HepG2 (cell line): ENCODE results near the gene PTCH1. TPM values are rescaled to one million over a fixed set of nuclear protein-coding genes. Genes with fewer than 3 reads are reported as not detected.

Experiments used
- ATAC-seq: fragments of 200-7000 bp; cut with Tn5 transposase; 3 replicates; pipeline ENCODE4 v1.9.1; 2020; ENCODE audit warnings: mild to moderate bottlenecking, moderate library complexity
- BruUV-seq: library from RNA; stranded (reverse); fragments of 400-500 nt; replicated peaks from 2 replicates; lab custom pipeline; 2021; lab: Mats Ljungman, UMichigan
- CTCF ChIA-PET: fragments of 300-600 bp; formaldehyde crosslinking; extraction: SDS; loops from one replicate; lab custom pipeline; 2021; ENCODE audit warnings: low total read pairs, inconsistent platforms, low intra/inter-chr PET ratio; lab: Yijun Ruan, JAX
- POLR2A ChIA-PET: fragments of 350-600 bp; sonication (Branson Sonifier 250); formaldehyde crosslinking; loops from one replicate; lab custom pipeline; 2020; ENCODE audit warnings: antibody characterized with exemption, inconsistent platforms; lab: Yijun Ruan, JAX
- DNase-seq: peaks from one replicate; pipeline ENCODE4 v3.0.0-alpha.2; 2015; ENCODE audit warnings: low spot score
- FAIRE-seq: peaks from 3 replicates; lab custom pipeline; 2011; peaks lifted over from hg19 to GRCh38; lab: Jason Lieb, UNC
- H2AFZ ChIP-seq: one replicate; pipeline ENCODE4 v1.6.1; 2011; ENCODE audit warnings: low read length, inconsistent platforms
- H3K27ac ChIP-seq: fragments of 300-600 bp; 3 replicates; pipeline ENCODE4 v1.8.0; 2011; ENCODE audit warnings: mixed run types, mild to moderate bottlenecking, mixed read lengths, low read length, inconsistent platforms; ENCODE audit not compliant: insufficient read depth; ENCODE audit errors: extremely low read length
- H3K27me3 ChIP-seq, 2 experiments: fragments of 200-600 bp in 1 of 2; 2 replicates in 1 of 2; 3 replicates in 1 of 2; pipeline versions ENCODE4 v1.6.0 to v1.8.0; 2011; ENCODE audit warnings: low read length in 2 of 2, mild to moderate bottlenecking in 2 of 2, moderate library complexity in 2 of 2, inconsistent platforms in 1 of 2; ENCODE audit not compliant: insufficient read depth in 2 of 2, control insufficient read depth in 1 of 2
- H3K36me3 ChIP-seq, 2 experiments: fragments of 200-600 bp in 1 of 2; replicated peaks in 1 of 2; 2 replicates in 1 of 2; 3 replicates in 1 of 2; pipeline versions ENCODE4 v1.5.1 to v1.8.0; 2011; ENCODE audit warnings: low read length in 2 of 2, inconsistent platforms in 1 of 2; ENCODE audit not compliant: insufficient read depth in 2 of 2, control insufficient read depth in 1 of 2
- H3K4me1 ChIP-seq: 2 replicates; pipeline ENCODE4 v1.5.1; 2012; ENCODE audit warnings: low read length, inconsistent platforms; ENCODE audit not compliant: insufficient read depth
- H3K4me2 ChIP-seq: 2 replicates; pipeline ENCODE4 v1.6.0; 2011; ENCODE audit warnings: low read depth, low read length, inconsistent platforms
- H3K4me3 ChIP-seq, 3 experiments: fragments of 200-600 bp in 1 of 3; sonication (generic), shearing (Covaris generic) in 1 of 3; replicated peaks in 1 of 3; 2 replicates each; pipeline ENCODE4 v1.5.1; 2011 to 2016; ENCODE audit warnings: low read length in 3 of 3, inconsistent platforms in 2 of 3, low read depth in 2 of 3, mild to moderate bottlenecking in 2 of 3, control low read depth in 1 of 3, mixed read lengths in 1 of 3; ENCODE audit not compliant: insufficient read depth in 1 of 3
- H3K79me2 ChIP-seq: one replicate; pipeline ENCODE4 v1.6.1; 2011; ENCODE audit warnings: low read length, inconsistent platforms; ENCODE audit not compliant: insufficient read depth
- H3K9ac ChIP-seq: 2 replicates; pipeline ENCODE4 v1.6.0; 2011; ENCODE audit warnings: mild to moderate bottlenecking, low read depth, low read length, inconsistent platforms; ENCODE audit not compliant: insufficient read depth
- H3K9me3 ChIP-seq: 2 replicates; pipeline ENCODE4 v1.5.1; 2012; ENCODE audit warnings: mild to moderate bottlenecking, low read length
- H4K20me1 ChIP-seq: 2 replicates; pipeline ENCODE4 v1.6.0; 2011; ENCODE audit warnings: inconsistent platforms, mild to moderate bottlenecking, low read length, moderate library complexity; ENCODE audit not compliant: insufficient read depth
- ASH2L ChIP-seq: fragments of 300-600, 200-600 bp; sonication (generic); IDR thresholded peaks from 2 replicates; pipeline ENCODE4 v1.7.0; 2017; ENCODE audit warnings: low read depth, mild to moderate bottlenecking, moderate library complexity, mixed read lengths, low read length; ENCODE audit not compliant: insufficient read length
- HNF4A ChIP-seq: sonication (generic); formaldehyde crosslinking; IDR thresholded peaks from 2 replicates; pipeline ENCODE4 v1.4.0; 2020; ENCODE audit warnings: missing genetic modification reagents
- KMT2A ChIP-seq: sonication (generic); formaldehyde crosslinking; IDR thresholded peaks from 2 replicates; pipeline ENCODE4 v1.4.0; 2020; ENCODE audit warnings: missing genetic modification reagents
- NPAS2 ChIP-seq: sonication (generic); formaldehyde crosslinking; IDR thresholded peaks from 2 replicates; pipeline ENCODE4 v1.8.0; 2022; ENCODE audit warnings: mild to moderate bottlenecking, missing genetic modification reagents, borderline replicate concordance
- REPIN1 ChIP-seq: sonication (generic); formaldehyde crosslinking; IDR thresholded peaks from 2 replicates; pipeline ENCODE4 v1.8.0; 2022; ENCODE audit warnings: missing genetic modification reagents, low read depth, mild to moderate bottlenecking, borderline replicate concordance
- SATB2 ChIP-seq: sonication (generic); formaldehyde crosslinking; IDR thresholded peaks from 2 replicates; pipeline ENCODE4 v1.5.0; 2020; ENCODE audit warnings: missing genetic modification reagents
- SKI ChIP-seq: fragments of 450-650 bp; IDR thresholded peaks from one replicate; pipeline ENCODE4 v1.6.1; 2018; ENCODE audit warnings: mild to moderate bottlenecking; ENCODE audit not compliant: partially characterized antibody
- SPEN ChIP-seq: sonication (generic); formaldehyde crosslinking; IDR thresholded peaks from 2 replicates; pipeline ENCODE4 v1.5.1; 2020; ENCODE audit warnings: low read depth, mild to moderate bottlenecking, missing genetic modification reagents
- SRY ChIP-seq: sonication (generic); formaldehyde crosslinking; IDR thresholded peaks from 2 replicates; pipeline ENCODE4 v1.8.0; 2022; ENCODE audit warnings: mild to moderate bottlenecking, missing genetic modification reagents
- YY1 ChIP-seq: IDR thresholded peaks from 2 replicates; pipeline ENCODE4 v1.6.1; 2011; ENCODE audit warnings: low read length, low read depth, moderate library complexity, mild to moderate bottlenecking; ENCODE audit not compliant: insufficient read depth, insufficient replicate concordance
- ZNF451 ChIP-seq: sonication (generic); formaldehyde crosslinking; IDR thresholded peaks from 2 replicates; pipeline ENCODE4 v1.5.0; 2020; ENCODE audit warnings: mild to moderate bottlenecking, missing genetic modification reagents
- ZNF670 ChIP-seq: sonication (generic); formaldehyde crosslinking; IDR thresholded peaks from 2 replicates; pipeline ENCODE4 v1.8.0; 2022; ENCODE audit warnings: mild to moderate bottlenecking, missing genetic modification reagents, borderline replicate concordance
- ZNF776 ChIP-seq: sonication (generic); formaldehyde crosslinking; IDR thresholded peaks from 2 replicates; pipeline ENCODE4 v1.4.0; 2020; ENCODE audit warnings: mild to moderate bottlenecking, missing genetic modification reagents
- ZSCAN21 ChIP-seq: sonication (generic); formaldehyde crosslinking; IDR thresholded peaks from 2 replicates; pipeline ENCODE4 v1.8.0; 2022; ENCODE audit warnings: mild to moderate bottlenecking, missing genetic modification reagents, moderate library complexity, borderline replicate concordance
- WGBS: methylation state at CpG from one replicate; pipeline ENCODE4 v1.1.6; 2017; ENCODE audit warnings: low lambda C conversion rate; 5-methylcytosine and 5-hydroxymethylcytosine counted together
- in situ Hi-C: cut with HindIII; loops from 2 replicates; pipeline ENCODE4 v1.10.0; 2017; ENCODE audit warnings: low pct_unique_long_range_greater_than_20kb; ENCODE audit not compliant: extremely low pct_ligation_motif_present
- intact Hi-C: fragments of 100-400 bp; cut with micrococcal nuclease; formaldehyde crosslinking; loops from one replicate; pipeline ENCODE4 v1.10.0; 2022; ENCODE audit not compliant: unreplicated experiment
- polyA plus RNA-seq, 8 experiments: library from polyadenylated mRNA; depleted of rRNA in 3 of 8; stranded (reverse) in 7 of 8; unstranded in 1 of 8; fragments of >200 nt; fragmentation: Illumina TruSeq in 4 of 8; extraction: Trizol in 4 of 8; gene quantifications; 2 replicates each; pipeline versions ENCODE4 v1.2.1 to v1.2.3, GENCODE V29; 2011 to 2016; ENCODE audit warnings: low read depth in 4 of 8, missing spikeins in 1 of 8, mixed read lengths in 1 of 8; ENCODE audit not compliant: insufficient read depth in 1 of 8
- total RNA-seq, 5 experiments: library from RNA; depleted of rRNA; stranded (reverse); fragments of >200 nt; fragmentation: Illumina TruSeq; extraction: Trizol; gene quantifications; 2 replicates each; pipeline ENCODE4 v1.2.3, GENCODE V29; 2016; ENCODE audit warnings: low read depth in 1 of 5
- TF ChIP-seq, protein P1 (sequence below): sonication (generic); formaldehyde crosslinking; IDR thresholded peaks from 2 replicates; pipeline ENCODE4 v1.4.0; 2020; ENCODE audit warnings: missing genetic modification reagents
- TF ChIP-seq, protein P2 (sequence below), 2 experiments: sonication (generic) in 1 of 2; formaldehyde crosslinking in 1 of 2; IDR thresholded peaks; 2 replicates each; pipeline versions ENCODE4 v1.4.0 to v1.6.1; 2018 to 2020; ENCODE audit warnings: missing genetic modification reagents in 2 of 2, borderline replicate concordance in 1 of 2, low read depth in 1 of 2, mild to moderate bottlenecking in 1 of 2, missing biosample characterization in 1 of 2

Gene PTCH1
- total and polyA plus RNA-seq, 2 of the 13 experiments (the other 11 are each of a cell fraction or from before 2014, with no cell fraction given): 2.8 to 3.9 TPM

DNA sequence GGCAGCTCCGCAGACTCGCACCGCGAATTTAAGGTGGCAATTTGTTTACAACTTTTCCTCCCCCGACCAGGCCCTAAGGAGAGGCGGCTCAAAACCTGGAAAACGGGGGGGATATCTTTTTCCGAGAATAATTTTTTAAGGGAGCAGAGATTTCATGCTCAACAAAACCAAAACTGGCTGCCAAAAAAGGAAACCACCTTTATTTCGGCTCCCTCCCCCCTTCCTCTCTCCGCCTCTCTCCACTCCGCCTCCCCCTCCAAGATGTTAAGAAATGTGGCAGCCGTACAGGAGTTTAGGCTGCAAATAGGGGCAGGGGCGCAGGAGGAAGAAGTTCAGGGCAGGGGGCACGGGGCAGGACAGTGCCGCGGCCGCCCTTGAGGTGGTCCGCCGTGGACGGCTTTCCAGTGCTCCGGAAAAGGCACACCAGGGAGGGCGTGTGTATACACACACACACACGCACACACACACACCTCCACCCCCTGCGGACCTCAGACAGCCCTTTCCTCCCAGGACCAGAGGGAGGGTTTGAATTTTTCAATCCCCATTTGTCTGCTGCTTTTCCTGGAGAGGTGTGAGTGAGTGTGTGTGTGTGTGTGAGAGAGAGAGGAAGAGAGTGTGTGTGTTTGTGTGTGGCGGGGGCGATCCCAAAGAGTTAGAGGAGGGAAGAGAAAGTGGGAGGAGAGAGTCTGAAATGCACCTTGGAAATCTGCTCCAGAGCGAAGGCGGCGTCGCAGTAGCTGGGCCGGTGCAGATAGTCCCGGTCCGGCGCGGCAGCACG is 9.1 kb downstream of the PTCH1 start (continued):
- TF ChIP-seq HNF4A (CRISPR knock-in tag) (peak; percentile 20; the same call in 1 of the 2 replicates), ZNF451 (CRISPR knock-in tag) (peak; percentile 38; the same call in 1 of the 2 replicates), NPAS2 (no peak), SATB2 (no peak), SPEN (CRISPR knock-in tag) (0 out of 2 replicates have a peak, but pooled peaks have one; percentile 39)
- TF ChIP-seq, all 625 proteins: peak for 71

DNA sequence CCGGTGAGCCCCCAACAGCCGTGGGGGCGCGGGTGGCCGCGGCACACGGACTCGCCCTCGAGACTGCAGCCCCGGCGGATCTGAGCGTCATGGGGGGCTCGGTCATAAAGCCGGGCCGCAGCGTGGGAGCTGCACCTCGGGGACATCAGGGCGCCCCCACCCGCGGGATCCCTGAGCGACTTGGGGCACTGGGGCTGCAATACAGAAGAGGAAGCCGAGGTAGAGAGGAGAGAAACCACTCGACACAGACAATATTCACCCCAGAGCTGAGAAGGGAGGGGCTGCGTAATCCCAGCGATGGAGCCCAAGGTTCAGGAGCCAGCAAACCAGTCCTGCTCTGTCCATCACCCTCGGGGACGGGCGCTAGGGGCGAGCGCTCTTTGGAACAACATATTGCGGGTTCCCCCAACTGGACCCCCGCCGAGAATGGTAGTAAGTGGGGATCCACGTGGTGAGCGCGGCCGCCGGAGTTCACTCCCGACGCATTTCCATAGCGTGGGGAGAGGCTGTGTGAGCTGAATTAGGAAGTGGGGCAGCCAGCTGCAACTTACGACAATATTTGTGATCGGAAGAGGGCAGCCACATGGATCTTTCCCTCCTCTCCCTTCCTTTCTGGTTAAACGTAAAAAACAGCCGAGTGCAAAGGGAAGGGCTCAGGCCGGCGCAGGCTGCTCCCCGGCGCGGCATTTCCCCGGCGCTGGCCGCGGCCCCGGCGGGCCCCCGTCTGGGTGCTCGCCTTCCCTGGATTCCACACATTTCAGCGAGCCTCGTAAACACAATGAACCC is 9.9 kb downstream of the PTCH1 start:
- Histone ChIP-seq H3K27ac (peak overlapping the region; percentile 93), H3K79me2 (peaks cover 33% of the 10 kb centered on the region), H2AFZ (no peak overlapping the region), H3K9ac (peak overlapping the region; percentile 85), H3K27me3 (no peaks in the 10 kb centered on the region; a peak in 1 of 5 replicates), H3K9me3 (no peaks in the 10 kb centered on the region), H3K4me2 (peak overlapping the region; percentile 95), H3K36me3 (peaks cover 0 to 1% of the 10 kb centered on the region in 2 experiments; a peak in 1 of 5 replicates), H4K20me1 (peaks cover 17% of the 10 kb centered on the region; the same call in 1 of the 2 replicates), H3K4me1 (peaks cover 35% of the 10 kb centered on the region), H3K4me3 (peak overlapping the region; percentile 80 to 93 (median 82))
- FAIRE-seq (no peak), ATAC-seq (peak; percentile 56), DNase-seq (peak; percentile 47)
- ChIA-PET CTCF (no interaction called here), POLR2A (interaction anchor here (0.9 to 1.4 kb wide), 4 partner anchors 9 to 369 kb away, joined by 3 to 5 read pairs (median 3); partner anchors contain the start of genes ERCC6L2 and PTCH1)
- WGBS: under 1% methylated on average over 18 of the region's 60 CpGs
- intact Hi-C loops: no loop called here
- no TSS peak for BruUV-seq
- in situ Hi-C loops: no loop called here
- TF ChIP-seq ZNF670 (CRISPR knock-in tag): 0 out of 2 replicates have a peak, but pooled peaks have one; percentile 52
- TF ChIP-seq, protein P1, sequence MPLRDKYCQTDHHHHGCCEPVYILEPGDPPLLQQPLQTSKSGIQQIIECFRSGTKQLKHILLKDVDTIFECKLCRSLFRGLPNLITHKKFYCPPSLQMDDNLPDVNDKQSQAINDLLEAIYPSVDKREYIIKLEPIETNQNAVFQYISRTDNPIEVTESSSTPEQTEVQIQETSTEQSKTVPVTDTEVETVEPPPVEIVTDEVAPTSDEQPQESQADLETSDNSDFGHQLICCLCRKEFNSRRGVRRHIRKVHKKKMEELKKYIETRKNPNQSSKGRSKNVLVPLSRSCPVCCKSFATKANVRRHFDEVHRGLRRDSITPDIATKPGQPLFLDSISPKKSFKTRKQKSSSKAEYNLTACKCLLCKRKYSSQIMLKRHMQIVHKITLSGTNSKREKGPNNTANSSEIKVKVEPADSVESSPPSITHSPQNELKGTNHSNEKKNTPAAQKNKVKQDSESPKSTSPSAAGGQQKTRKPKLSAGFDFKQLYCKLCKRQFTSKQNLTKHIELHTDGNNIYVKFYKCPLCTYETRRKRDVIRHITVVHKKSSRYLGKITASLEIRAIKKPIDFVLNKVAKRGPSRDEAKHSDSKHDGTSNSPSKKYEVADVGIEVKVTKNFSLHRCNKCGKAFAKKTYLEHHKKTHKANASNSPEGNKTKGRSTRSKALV (CRISPR knock-in tag): peak; percentile 16; the same call in 1 of the 2 replicates
- TF ChIP-seq ZSCAN21: 0 out of 2 replicates have a peak, but pooled peaks have one; percentile 14
- TF ChIP-seq SKI: no peak
- TF ChIP-seq SRY: 0 out of 2 replicates have a peak, but pooled peaks have one; percentile 29
- peak; percentile 27 for TF ChIP-seq ASH2L
- peak; percentile 40 for TF ChIP-seq HNF4A (CRISPR knock-in tag)
- TF ChIP-seq, protein P2, sequence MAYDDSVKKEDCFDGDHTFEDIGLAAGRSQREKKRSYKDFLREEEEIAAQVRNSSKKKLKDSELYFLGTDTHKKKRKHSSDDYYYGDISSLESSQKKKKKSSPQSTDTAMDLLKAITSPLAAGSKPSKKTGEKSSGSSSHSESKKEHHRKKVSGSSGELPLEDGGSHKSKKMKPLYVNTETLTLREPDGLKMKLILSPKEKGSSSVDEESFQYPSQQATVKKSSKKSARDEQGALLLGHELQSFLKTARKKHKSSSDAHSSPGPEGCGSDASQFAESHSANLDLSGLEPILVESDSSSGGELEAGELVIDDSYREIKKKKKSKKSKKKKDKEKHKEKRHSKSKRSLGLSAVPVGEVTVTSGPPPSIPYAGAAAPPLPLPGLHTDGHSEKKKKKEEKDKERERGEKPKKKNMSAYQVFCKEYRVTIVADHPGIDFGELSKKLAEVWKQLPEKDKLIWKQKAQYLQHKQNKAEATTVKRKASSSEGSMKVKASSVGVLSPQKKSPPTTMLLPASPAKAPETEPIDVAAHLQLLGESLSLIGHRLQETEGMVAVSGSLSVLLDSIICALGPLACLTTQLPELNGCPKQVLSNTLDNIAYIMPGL (CRISPR knock-in tag; IDR thresholded peaks at IDR 0.05; ENCODE audit: borderline replicate concordance in 1 of 2, low read depth in 1 of 2): peak in 1 of 2 experiments; percentile 79; a peak in 2 of 4 replicates
- TF ChIP-seq ZNF776 (CRISPR knock-in tag): peak; percentile 56; the same call in 1 of the 2 replicates
- TF ChIP-seq YY1: peak; percentile 15
- 0 out of 2 replicates have a peak, but pooled peaks have one; percentile 64 for TF ChIP-seq KMT2A (CRISPR knock-in tag)
- no peak for TF ChIP-seq REPIN1 (CRISPR knock-in tag)
